Gastroesophageal sphincter (tissue), 4 donors: ENCODE data around the gene NTRK3. TPM values are rescaled to one million over a fixed set of nuclear protein-coding genes. Genes with fewer than 3 reads are reported as not detected.

ENCODE experiments used
- ATAC-seq: fragments of 150-250 bp; one replicate; pipeline ENCODE4 v1.9.1; 2016; ENCODE audit warnings: mild to moderate bottlenecking, moderate library complexity
- H3K27ac ChIP-seq, 4 donors: fragments of 200-600 bp; sonication (generic) in 3 of 4; 1 replicate in 3 of 4; 2 replicates in 1 of 4; pipeline ENCODE4 v1.5.1; 2016 to 2019
- H3K27me3 ChIP-seq: fragments of 200-600 bp; sonication (generic); one replicate; pipeline ENCODE4 v1.5.1; 2019
- H3K36me3 ChIP-seq, 2 donors: fragments of 200-600 bp; sonication (generic); one replicate each; pipeline ENCODE4 v1.5.1; 2019; ENCODE audit warnings: control low read depth in 1 of 2
- H3K4me1 ChIP-seq, 3 donors: fragments of 200-600 bp; sonication (generic); 1 replicate in 2 of 3; 2 replicates in 1 of 3; pipeline ENCODE4 v1.5.1; 2016 to 2019; ENCODE audit warnings: control low read depth in 2 of 3
- H3K4me3 ChIP-seq, 2 donors: fragments of 200-600 bp; sonication (generic); one replicate each; pipeline ENCODE4 v1.5.1; 2019; ENCODE audit warnings: mild to moderate bottlenecking in 1 of 2, moderate library complexity in 1 of 2
- H3K9me3 ChIP-seq, 3 donors: fragments of 200-600 bp; sonication (generic); one replicate each; pipeline ENCODE4 v1.5.1; 2017 to 2019; ENCODE audit warnings: control low read depth in 2 of 3
- EP300 ChIP-seq: sonication (generic); formaldehyde crosslinking; IDR thresholded peaks from one replicate; pipeline ENCODE4 v1.6.1; 2017; ENCODE audit warnings: antibody characterized with exemption, mild to moderate bottlenecking
- POLR2A ChIP-seq, 2 donors: fragments of 450-650 bp; IDR thresholded peaks; one replicate each; pipeline ENCODE4 v1.6.1; 2017; ENCODE audit warnings: antibody characterized with exemption in 2 of 2, mild to moderate bottlenecking in 2 of 2, moderate library complexity in 1 of 2
- POLR2AphosphoS5 ChIP-seq: sonication (generic); formaldehyde crosslinking; IDR thresholded peaks from one replicate; pipeline ENCODE4 v1.6.1; 2017; ENCODE audit warnings: antibody characterized with exemption
- WGBS, 2 donors: methylation state at CpG; one replicate each; pipeline ENCODE4 v1.1.5; 2018; ENCODE audit warnings: low coverage in 1 of 2; 5-methylcytosine and 5-hydroxymethylcytosine counted together
- total RNA-seq, 4 donors: library from RNA; depleted of rRNA; stranded (reverse); fragments of >200 nt; gene quantifications; one replicate each; pipeline ENCODE4 v1.1.0, GENCODE V29; 2016
- TF ChIP-seq, protein P1 (sequence below), 4 experiments: fragments of 200-600 bp in 2 of 4; fragments of 450-650 bp in 2 of 4; sonication (generic) in 1 of 4; IDR thresholded peaks; one replicate each; pipeline ENCODE4 v1.5.1; 2017 to 2019; ENCODE audit warnings: antibody characterized with exemption in 4 of 4, mild to moderate bottlenecking in 2 of 4, moderate library complexity in 2 of 4

Gene NTRK3
- 1 to 10 TPM in 3 of 4 donors, under 1 TPM in 1; 0.47 to 4.3 (median 1.5) TPM for total RNA-seq

DNA sequence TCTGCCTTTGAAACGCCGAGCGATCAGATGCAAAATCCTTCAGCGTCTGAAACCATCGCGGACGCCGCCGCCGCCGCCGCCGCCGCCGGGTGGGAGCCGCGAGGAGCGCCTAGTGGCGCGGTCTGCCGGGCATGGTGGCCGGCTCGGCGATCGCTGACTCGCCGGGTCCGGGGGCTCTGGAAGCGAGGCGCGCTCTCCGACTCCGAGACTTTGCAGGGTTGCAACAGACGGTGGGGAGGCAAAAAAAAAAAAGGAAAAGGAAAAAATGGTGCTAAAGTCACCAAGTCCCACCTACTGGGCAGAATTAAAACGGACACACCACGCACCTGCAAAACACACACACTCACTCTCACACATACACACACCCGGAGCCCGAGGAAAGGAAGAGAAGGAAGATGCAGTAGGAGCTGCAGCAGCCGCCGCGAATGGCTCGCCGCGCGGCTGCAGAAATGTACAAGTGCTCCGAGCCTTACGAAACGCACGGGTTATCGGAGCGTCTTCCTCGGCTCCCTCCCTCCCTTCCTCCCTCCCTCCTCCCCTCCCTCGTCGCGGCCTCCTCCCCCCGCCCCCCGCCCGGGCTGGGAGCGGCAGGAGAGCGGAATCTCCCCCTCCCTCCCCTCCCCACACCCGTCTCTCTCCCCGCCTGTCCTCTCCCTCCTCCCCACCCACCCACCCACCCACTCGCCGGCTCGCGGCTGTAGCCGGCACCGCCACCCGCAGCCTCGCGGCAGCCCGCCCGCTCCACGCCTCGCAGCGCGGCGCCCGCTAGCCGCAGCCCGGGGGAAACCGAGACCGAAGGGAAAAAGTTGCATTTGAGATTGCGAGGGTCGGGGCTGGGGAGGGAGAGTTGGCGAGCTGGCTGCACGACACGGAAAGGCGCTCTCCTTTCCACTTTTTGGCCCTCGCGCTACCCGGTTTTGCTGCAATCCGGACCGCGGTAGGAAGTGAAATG is at the start of gene NTRK3:
Gene NTRK3, minus strand, starts transcription at position 461 of the 952 bp plus-strand sequence. CDS start 586 bp downstream, outside the sequence.
- H3K27ac ChIP-seq: peak within 1 kb of the TSS in 1 of 4 donors; percentile 25
- no peaks in the 10 kb centered on the region for H3K9me3 ChIP-seq
- no peaks in the 10 kb centered on the region for H3K36me3 ChIP-seq
- WGBS, 2 donors: 0% methylated on average over 8 to 44 of the region's 95 CpGs
- H3K4me3 ChIP-seq: peak within 1 kb of the TSS in 1 of 2 donors; percentile 52
- TF ChIP-seq POLR2AphosphoS5: no peak
- TF ChIP-seq, protein P1, sequence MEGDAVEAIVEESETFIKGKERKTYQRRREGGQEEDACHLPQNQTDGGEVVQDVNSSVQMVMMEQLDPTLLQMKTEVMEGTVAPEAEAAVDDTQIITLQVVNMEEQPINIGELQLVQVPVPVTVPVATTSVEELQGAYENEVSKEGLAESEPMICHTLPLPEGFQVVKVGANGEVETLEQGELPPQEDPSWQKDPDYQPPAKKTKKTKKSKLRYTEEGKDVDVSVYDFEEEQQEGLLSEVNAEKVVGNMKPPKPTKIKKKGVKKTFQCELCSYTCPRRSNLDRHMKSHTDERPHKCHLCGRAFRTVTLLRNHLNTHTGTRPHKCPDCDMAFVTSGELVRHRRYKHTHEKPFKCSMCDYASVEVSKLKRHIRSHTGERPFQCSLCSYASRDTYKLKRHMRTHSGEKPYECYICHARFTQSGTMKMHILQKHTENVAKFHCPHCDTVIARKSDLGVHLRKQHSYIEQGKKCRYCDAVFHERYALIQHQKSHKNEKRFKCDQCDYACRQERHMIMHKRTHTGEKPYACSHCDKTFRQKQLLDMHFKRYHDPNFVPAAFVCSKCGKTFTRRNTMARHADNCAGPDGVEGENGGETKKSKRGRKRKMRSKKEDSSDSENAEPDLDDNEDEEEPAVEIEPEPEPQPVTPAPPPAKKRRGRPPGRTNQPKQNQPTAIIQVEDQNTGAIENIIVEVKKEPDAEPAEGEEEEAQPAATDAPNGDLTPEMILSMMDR (IDR thresholded peaks at IDR 0.05): no peak
- TF ChIP-seq POLR2A (IDR thresholded peaks at IDR 0.05): no peak
- TF ChIP-seq EP300: no peak
- H3K4me1 ChIP-seq: peaks cover 0 to 34% (median 16%) of the 10 kb centered on the region in 3 donors
- no peak for ATAC-seq
- H3K27me3 ChIP-seq: peaks cover 88% of the 10 kb centered on the region

DNA sequence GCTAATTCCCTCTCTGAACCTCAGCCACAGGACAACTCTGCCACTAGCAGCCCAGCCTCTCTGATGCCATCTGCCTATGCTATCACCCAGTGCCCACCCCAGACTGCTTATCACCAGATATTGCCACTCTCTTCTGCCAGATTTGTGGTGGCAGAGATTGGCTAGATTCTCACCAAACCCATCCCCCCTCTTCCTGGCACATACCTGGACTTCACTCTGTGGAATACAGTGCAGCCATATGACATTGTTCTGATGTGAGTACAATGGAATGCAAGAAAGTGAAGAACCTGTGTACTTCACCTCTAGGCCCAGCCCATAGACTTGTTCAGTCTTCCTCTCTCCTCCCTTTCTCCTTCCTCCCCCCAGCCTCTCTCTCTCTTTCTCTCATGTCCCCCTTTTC is 46.9 kb upstream of the NTRK3 start:
- TF ChIP-seq POLR2AphosphoS5 (no peak), POLR2A (IDR thresholded peaks at IDR 0.05) (no peak), EP300 (no peak)
- TF ChIP-seq, protein P1 (IDR thresholded peaks at IDR 0.05): no peak
- H3K4me1 ChIP-seq: no peaks in the 10 kb centered on the region
- H3K27me3 ChIP-seq: peaks cover 56% of the 10 kb centered on the region

DNA sequence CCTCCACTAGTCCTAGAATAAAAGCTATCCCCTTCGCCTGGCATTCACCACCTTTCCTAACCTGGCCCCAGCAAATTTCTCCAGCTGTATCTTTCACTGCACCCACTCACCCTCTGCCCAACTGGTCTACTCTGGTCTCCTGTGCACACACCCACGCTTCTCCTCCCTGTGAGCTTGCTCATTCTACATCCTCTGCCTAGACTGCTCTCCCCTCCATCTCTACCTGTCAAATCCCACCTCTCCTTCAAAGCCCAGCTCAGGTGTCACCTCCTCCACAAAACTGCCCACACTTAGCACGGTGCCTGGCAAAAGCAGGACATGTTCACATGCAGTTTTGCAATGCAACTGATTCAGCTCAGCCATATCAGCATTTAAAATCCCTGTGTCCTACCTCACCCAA is 45.8 kb upstream of the NTRK3 start:
- Histone ChIP-seq H3K36me3 (no peaks in the 10 kb centered on the region), H3K27me3 (peaks cover 51% of the 10 kb centered on the region), H3K9me3 (no peaks in the 10 kb centered on the region), H3K4me1 (no peaks in the 10 kb centered on the region), H3K27ac (no peak overlapping the region), H3K4me3 (no peak overlapping the region)
- 56 to 74% methylated on average over 2 to 3 of the region's 3 CpGs for WGBS, 2 donors
- no peak for ATAC-seq
- TF ChIP-seq, protein P1 (IDR thresholded peaks at IDR 0.05): no peak

More for the DNA sequence above, 46.9 kb upstream of the NTRK3 start:
- no peak for ATAC-seq
- Histone ChIP-seq H3K4me3 (no peak overlapping the region), H3K36me3 (no peaks in the 10 kb centered on the region), H3K27ac (no peak overlapping the region), H3K9me3 (no peaks in the 10 kb centered on the region)

DNA sequence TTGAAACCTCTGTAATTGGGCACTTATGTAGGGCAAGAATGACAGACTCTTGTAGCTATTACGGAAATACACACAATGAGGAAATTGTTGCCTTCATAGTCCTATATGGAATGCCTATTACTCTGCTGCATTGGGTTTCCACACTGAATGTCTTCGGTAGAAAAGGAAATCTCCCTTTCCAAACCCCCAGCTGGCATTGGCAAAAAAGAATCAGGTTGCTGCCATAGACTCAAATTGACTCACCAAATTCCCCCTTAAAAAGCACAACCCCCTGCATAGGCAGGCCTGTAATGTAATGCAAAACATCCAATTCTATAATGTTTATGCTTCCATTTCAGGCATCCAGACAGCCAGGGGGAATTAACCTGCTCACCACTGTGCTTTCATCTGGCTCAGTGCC is 44.8 kb upstream of the NTRK3 start:
- 43 to 70% methylated on average over 1 to 2 of the region's 2 CpGs for whole genome bisulfite sequencing, 2 donors
- no peaks in the 10 kb centered on the region for H3K4me1 ChIP-seq
- no peaks in the 10 kb centered on the region for H3K9me3 ChIP-seq
- TF ChIP-seq, protein P1 (IDR thresholded peaks at IDR 0.05): no peak
- TF ChIP-seq EP300: no peak
- no peak for TF ChIP-seq POLR2AphosphoS5
- TF ChIP-seq POLR2A (IDR thresholded peaks at IDR 0.05): no peak
- H3K4me3 ChIP-seq: no peak overlapping the region
- peaks cover 48% of the 10 kb centered on the region for H3K27me3 ChIP-seq
- H3K27ac ChIP-seq: no peak overlapping the region
- ATAC-seq: no peak
- H3K36me3 ChIP-seq: no peaks in the 10 kb centered on the region

DNA sequence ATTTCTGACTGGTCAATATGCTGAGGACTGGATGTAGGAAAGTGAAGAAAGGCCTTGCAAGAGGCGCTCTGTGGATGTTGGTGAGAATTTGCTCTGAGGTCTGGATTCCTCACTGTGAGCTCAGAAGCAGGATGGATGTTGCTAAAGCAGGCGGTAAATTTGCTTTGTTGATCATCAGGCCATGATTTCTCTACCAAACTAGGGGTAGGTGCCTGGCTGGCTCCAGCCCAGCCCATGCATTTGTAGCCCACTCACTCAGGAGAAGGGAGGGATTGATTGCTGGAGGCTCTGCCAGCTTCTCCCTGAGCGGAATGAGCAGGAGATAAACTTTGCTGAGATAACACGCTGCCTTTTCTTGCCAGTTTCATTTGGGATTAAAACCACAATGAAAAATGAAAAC is 44.3 kb upstream of the NTRK3 start:
- no peak for ATAC-seq
- H3K27ac ChIP-seq: no peak overlapping the region
- no peak for TF ChIP-seq EP300
- TF ChIP-seq POLR2A (IDR thresholded peaks at IDR 0.05): no peak
- TF ChIP-seq, protein P1 (IDR thresholded peaks at IDR 0.05): no peak
- TF ChIP-seq POLR2AphosphoS5: no peak
- H3K4me3 ChIP-seq: no peak overlapping the region
- peaks cover 48% of the 10 kb centered on the region for H3K27me3 ChIP-seq
- H3K36me3 ChIP-seq: no peaks in the 10 kb centered on the region
- H3K9me3 ChIP-seq: no peaks in the 10 kb centered on the region
- WGBS, 2 donors: 71 to 73% methylated on average over 2 to 4 of the region's 4 CpGs
- H3K4me1 ChIP-seq: no peaks in the 10 kb centered on the region
